Measurements from ENCODE around the gene ENTR1.

ENTR1 gene

GRCh38 chr9:136410500-136411287 lies at the start of gene ENTR1, which contains the start of gene PMPCA:
Gene ENTR1, minus strand, starts transcription at chr9:136410614. Its CDS starts 217 bp downstream, at chr9:136410397.
Gene PMPCA, plus strand, starts transcription at chr9:136410658. Its CDS starts 11 bp downstream, at chr9:136410669.
- peak; percentile 96 for DNase-seq

- no peak for DNase-seq
These were observed 49.0 kb upstream of the ENTR1 start for GRCh38 chr9:136459425-136459824.

- no peak for DNase-seq
These were observed 46.9 kb upstream of the ENTR1 start for GRCh38 chr9:136457326-136457725.

- no peak for DNase-seq
These were observed 45.8 kb upstream of the ENTR1 start for GRCh38 chr9:136456258-136456657.

- no peak for DNase-seq
These were observed 44.9 kb upstream of the ENTR1 start for GRCh38 chr9:136455043-136456002.

GRCh38 chr9:136454026-136454796 lies 43.8 kb upstream of the ENTR1 start:
- no peak for DNase-seq

GRCh38 chr9:136453326-136453725 lies 42.9 kb upstream of the ENTR1 start:
- DNase-seq = no peak

GRCh38 chr9:136451221-136451877 lies 40.9 kb upstream of the ENTR1 start:
- DNase-seq = no peak

- no peak for DNase-seq
These were observed 38.2 kb upstream of the ENTR1 start for GRCh38 chr9:136448655-136449054.

GRCh38 chr9:136447173-136447778 lies 36.9 kb upstream of the ENTR1 start:
- DNase-seq = no peak

GRCh38 chr9:136445799-136446198 lies 35.4 kb upstream of the ENTR1 start:
- no peak for DNase-seq

GRCh38 chr9:136444102-136444501 lies 33.7 kb upstream of the ENTR1 start:
- no peak for DNase-seq

GRCh38 chr9:136443687-136444086 lies 33.3 kb upstream of the ENTR1 start:
- DNase-seq = no peak

GRCh38 chr9:136443087-136443486 lies 32.7 kb upstream of the ENTR1 start:
- no peak for DNase-seq

GRCh38 chr9:136442265-136442664 lies 31.9 kb upstream of the ENTR1 start:
- no peak for DNase-seq

GRCh38 chr9:136441681-136442245 lies 31.3 kb upstream of the ENTR1 start:
- no peak for DNase-seq

- no peak for DNase-seq
These were observed 30.8 kb upstream of the ENTR1 start for GRCh38 chr9:136441191-136441680.

GRCh38 chr9:136439481-136440408 lies 29.3 kb upstream of the ENTR1 start, which contains the start of gene INPP5E:
Gene INPP5E, minus strand, starts transcription at chr9:136439845. Its CDS starts 426 bp downstream, at chr9:136439419.
- peak; percentile 95 for DNase-seq

GRCh38 chr9:136438548-136439480 lies 28.4 kb upstream of the ENTR1 start:
- DNase-seq = peak; percentile 67
